Measurements from ENCODE around the gene HNRNPF.
A peak's percentile ranks its signal among the peaks of the same experiment; 100 is the strongest.
"Not testable (repeated sequence)": the region's sequence is repeated elsewhere in the genome, so short reads cannot be mapped to it uniquely, and the experiment has no call there.

Gene HNRNPF

GRCh38 chr10:43342279-43343125 is 66.5 kb downstream of the HNRNPF start:
- TF ChIP-seq, protein P1, sequence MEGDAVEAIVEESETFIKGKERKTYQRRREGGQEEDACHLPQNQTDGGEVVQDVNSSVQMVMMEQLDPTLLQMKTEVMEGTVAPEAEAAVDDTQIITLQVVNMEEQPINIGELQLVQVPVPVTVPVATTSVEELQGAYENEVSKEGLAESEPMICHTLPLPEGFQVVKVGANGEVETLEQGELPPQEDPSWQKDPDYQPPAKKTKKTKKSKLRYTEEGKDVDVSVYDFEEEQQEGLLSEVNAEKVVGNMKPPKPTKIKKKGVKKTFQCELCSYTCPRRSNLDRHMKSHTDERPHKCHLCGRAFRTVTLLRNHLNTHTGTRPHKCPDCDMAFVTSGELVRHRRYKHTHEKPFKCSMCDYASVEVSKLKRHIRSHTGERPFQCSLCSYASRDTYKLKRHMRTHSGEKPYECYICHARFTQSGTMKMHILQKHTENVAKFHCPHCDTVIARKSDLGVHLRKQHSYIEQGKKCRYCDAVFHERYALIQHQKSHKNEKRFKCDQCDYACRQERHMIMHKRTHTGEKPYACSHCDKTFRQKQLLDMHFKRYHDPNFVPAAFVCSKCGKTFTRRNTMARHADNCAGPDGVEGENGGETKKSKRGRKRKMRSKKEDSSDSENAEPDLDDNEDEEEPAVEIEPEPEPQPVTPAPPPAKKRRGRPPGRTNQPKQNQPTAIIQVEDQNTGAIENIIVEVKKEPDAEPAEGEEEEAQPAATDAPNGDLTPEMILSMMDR (conservative IDR thresholded peaks at IDR 0.05; ENCODE audit: control insufficient read depth, insufficient read depth, low read depth, low read length) = no peak

GRCh38 chr10:43341450-43341849 is 67.5 kb downstream of the HNRNPF start:
- no peak overlapping the region for H3K4me3 ChIP-seq (ENCODE audit: control insufficient read depth, low read depth, low read length)
- TF ChIP-seq, protein P1 (conservative IDR thresholded peaks at IDR 0.05; ENCODE audit: control insufficient read depth, insufficient read depth, low read depth, low read length) = no peak
- no peak for DNase-seq (ENCODE audit: low read depth)

More at GRCh38 chr10:43342279-43343125, 66.5 kb downstream of the HNRNPF start:
- no peak overlapping the region for H3K4me3 ChIP-seq (ENCODE audit: control insufficient read depth, low read depth, low read length)
- no peak for DNase-seq (ENCODE audit: low read depth)

GRCh38 chr10:43340619-43341018 is 68.4 kb downstream of the HNRNPF start:
- DNase-seq (ENCODE audit: low read depth) = peak; percentile 29
- TF ChIP-seq, protein P1 (conservative IDR thresholded peaks at IDR 0.05; ENCODE audit: control insufficient read depth, insufficient read depth, low read depth, low read length) = no peak
- H3K4me3 ChIP-seq (ENCODE audit: control insufficient read depth, low read depth, low read length) = no peak overlapping the region

DNA sequence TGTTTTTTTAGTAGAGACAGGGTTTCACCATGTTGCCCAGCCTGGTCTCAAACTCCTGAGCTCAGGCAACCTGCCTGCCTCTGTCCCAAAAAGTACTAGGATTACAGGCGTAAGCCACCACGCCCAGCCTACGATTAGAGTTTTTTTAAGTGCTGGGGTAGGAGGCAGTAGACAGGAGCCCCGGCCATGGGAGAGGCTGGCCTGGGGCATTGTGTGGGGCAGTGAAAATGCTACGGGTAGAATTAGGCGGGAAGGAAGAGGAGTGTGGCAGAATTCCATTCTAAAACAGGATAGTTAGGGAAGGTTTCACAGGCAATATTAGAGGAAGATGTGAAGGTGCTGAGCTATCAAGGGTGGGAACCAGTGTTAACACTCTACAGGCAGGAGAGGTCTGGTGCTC is 68.9 kb downstream of the HNRNPF start:
- DNase-seq (ENCODE audit: low read depth) = no peak
- H3K4me3 ChIP-seq (ENCODE audit: control insufficient read depth, low read depth, low read length) = no peak overlapping the region
- TF ChIP-seq, protein P1 (conservative IDR thresholded peaks at IDR 0.05; ENCODE audit: control insufficient read depth, insufficient read depth, low read depth, low read length) = no peak

GRCh38 chr10:43339136-43339535 is 69.8 kb downstream of the HNRNPF start:
- no peak for DNase-seq (ENCODE audit: low read depth)
- no peak overlapping the region for H3K4me3 ChIP-seq (ENCODE audit: control insufficient read depth, low read depth, low read length)
- TF ChIP-seq, protein P1 (conservative IDR thresholded peaks at IDR 0.05; ENCODE audit: control insufficient read depth, insufficient read depth, low read depth, low read length) = no peak

GRCh38 chr10:43338117-43338516 is 70.9 kb downstream of the HNRNPF start:
- no peak for DNase-seq (ENCODE audit: low read depth)
- H3K4me3 ChIP-seq (ENCODE audit: control insufficient read depth, low read depth, low read length) = no peak overlapping the region
- TF ChIP-seq, protein P1 (conservative IDR thresholded peaks at IDR 0.05; ENCODE audit: control insufficient read depth, insufficient read depth, low read depth, low read length) = no peak

- DNase-seq (ENCODE audit: low read depth) = not testable (repeated sequence)
Measured at GRCh38 chr10:43337536-43337935, 71.5 kb downstream of the HNRNPF start.

More at GRCh38 chr10:43337536-43337935, 71.5 kb downstream of the HNRNPF start:
- not testable (repeated sequence) for H3K4me3 ChIP-seq (ENCODE audit: control insufficient read depth, low read depth, low read length)
